Cardiac septum (tissue), 1 donor: ENCODE measurements around the gene KRT6C. TPM values are rescaled to one million over a fixed set of nuclear protein-coding genes. Genes with fewer than 3 reads are reported as not detected.
"Not testable (repeated sequence)": the region's sequence is repeated elsewhere in the genome, so short reads cannot be mapped to it uniquely, and the experiment has no call there.

Experiments used
- DNase-seq: peaks from one replicate; pipeline ENCODE4 v3.0.0-alpha.2; 2020; ENCODE audit warnings: low spot score
- intact Hi-C: fragments of 100-400 bp; cut with DNase I; formaldehyde crosslinking; loops from one replicate; pipeline ENCODE4 v1.14.0; 2022
- total RNA-seq: library from RNA; stranded (reverse); fragmentation: NEBNext Ultra II Directional; extraction: Animal tissue kit (Norgen Biotek cat#: 25700); gene quantifications from one replicate; pipeline ENCODE4 v1.2.1, GENCODE V29; 2021
- donor health status: DM: no; HTN: no; CAD: no.

The KRT6C gene
- total RNA-seq, 1 donor from 2014 or later = not detected

DNA sequence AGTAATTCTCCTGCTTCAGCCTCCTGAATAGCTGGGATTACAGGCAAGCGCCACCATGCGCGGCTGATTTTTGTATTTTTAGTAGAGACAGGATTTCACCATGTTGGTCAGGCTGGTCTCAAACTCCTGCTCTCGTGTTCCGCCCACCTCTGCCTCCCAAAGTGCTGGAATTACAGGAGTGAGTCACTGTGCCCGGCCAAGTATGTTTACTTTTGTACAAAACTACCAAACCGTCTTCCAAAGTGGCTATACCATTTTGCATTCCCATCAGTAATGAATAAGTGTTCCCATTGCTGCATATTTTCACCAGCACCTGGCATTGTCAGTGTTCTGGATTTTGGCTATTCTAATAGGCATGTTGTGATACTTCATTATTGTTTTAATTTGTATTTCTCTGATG, 27.9 kb upstream of the KRT6C start:
- intact Hi-C loops = no loop called here
- DNase-seq = no peak

DNA sequence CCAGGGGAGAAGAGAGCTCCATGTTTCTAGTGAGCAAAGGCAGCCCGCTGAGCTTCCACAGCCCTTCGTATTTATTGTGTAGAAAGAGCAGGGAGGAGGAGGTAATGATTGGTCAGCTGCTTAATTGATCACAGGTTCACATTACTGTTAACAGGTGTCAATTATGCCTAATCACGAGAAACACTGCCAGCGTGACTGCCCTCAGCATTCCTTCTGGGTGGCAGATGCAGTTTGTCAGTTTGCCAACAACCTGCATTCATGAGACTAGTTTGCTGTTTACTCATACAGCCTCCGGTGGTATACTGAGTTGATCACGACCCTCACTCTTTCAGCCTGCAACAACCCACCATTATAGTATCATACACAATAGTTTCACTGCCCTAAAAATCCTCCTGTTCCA, 27.0 kb upstream of the KRT6C start:
- DNase-seq = peak; percentile 57
- intact Hi-C loops = not testable (repeated sequence)

DNA sequence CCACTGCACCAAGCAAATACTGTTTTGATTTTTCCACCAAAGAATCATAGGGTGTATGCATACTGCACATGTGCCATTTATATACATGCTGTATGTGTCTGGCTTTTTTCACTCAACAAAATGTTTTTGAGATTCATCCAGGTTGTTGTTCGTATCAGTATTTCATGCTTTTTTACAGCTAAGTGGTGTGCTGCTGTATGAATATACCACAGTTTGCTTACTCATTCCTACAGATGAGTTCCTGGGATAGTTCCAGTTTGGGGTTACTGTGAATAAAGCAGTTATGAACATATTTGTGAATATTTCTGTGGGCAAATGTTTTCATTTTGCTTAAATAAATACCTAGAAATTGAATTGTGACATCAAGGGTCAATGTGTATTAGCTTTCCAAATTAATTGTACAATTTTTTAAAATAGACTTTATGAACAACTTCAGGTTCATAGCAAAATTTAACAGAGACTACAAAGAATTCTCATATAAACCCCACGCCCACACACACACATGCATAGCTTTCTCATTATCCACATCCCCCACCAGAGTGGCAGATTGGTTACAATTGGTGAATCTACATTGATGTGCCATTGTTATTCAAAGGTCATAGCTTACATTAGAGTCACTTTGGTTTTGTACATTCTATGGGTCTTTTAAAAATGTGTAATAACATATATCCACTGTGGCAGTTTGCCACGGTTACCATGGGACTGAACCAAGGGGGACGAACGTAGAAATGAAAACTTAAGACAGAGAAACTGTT, 26.4 kb upstream of the KRT6C start:
- DNase-seq = no peak
- intact Hi-C loops = no loop called here

DNA sequence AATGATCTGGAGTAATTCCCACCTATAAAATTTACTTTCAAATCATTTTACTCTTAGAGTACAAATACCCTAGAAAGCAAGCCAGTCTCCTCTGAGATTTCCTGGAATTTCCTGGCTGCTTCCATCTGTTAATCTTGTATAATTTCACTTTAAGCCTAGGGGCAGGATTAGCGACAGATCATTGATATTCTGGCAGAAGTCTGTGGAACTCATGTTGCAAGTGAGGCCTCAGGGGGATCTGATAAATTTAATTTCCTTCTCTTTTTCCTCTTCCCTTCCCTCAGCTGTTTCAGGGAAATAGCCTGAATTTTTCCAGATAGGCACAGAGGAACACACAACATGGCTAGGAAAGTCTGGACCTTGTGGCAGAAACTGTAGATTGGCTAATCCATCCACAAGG, 25.3 kb upstream of the KRT6C start:
- intact Hi-C loops = no loop called here
- no peak for DNase-seq

DNA sequence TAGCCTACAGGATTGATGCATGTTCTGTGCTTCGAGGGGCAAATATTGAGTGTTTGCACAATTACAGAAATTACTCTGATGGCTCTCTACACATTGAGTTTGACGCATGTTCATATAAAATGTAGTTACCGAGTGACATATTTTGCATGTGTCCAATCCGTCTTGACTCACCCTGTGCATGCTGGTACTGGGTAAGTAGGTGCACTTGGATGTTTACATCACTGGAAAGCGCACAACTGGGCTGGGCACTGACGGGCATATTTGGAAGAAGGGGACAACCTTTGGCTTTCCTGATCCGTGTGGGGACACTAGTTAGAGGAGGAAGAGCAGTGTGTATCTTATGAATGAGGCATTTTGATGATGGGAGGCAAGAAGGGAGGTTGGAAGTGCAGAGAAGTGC, 24.4 kb upstream of the KRT6C start:
- intact Hi-C loops = no loop called here
- peak; percentile 24 for DNase-seq

DNA sequence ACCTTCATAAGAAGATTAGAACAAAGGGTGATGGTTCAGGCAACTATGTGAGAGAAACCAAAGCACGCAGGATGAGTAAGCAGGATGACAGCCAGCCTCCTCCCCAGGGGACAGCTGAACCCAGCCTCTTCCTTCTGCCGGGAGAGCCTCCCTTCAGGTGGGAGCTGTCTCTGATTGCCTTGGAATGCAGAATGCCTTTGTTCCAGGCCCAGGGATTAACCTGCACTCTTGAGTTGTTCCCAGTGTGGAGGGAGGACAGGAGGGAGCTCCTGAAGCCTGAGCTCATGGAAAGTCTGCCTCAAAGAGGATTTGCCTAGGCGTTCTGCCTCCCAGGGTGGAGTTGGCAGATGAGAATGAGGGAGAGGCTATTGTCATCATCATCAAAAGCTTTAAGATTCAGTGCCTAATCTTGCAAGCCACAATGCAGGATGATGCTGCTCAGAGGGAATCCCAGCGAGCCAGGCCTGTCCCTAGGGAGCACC, 23.0 kb upstream of the KRT6C start:
- intact Hi-C loops = no loop called here
- DNase-seq = no peak

DNA sequence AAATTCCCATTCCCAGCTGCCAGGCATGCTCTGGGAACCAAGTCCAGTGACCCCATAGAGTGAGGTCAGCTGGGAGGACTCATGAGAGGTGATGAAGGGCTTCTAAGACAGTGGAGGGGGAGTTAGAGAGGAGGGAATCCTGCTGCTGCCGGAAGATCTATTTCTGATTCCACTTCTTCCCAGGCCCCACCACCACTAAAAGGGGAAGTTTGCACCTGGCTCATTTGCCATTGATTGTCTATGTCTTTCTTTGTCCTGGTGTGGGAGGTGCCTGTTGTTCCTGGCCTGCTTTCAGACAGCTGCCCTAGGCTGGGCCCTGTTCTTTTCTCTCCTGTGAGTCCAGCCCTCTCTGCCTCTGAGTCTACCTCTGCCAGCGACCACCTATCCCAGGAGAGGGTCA, 22.4 kb upstream of the KRT6C start:
- intact Hi-C loops = no loop called here
- DNase-seq = no peak

DNA sequence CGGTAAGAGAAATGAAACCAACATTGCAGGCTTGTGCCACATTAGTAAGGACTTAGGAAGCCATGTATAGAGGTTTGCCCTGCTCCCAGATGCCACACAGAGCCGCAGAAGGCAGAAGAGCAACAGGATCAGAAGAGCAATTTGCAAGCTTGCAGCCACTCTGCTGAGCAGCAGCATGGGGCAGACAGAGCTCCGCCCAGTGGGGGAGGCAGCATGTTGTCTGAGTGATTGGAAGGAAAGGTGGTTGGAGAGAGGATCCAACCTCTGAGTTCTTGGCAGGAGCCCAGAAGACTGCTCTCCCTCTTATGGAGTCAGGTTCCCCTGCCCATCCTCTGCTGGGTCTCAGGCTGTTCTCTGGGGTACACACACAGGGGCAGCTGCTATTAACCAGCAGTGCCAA, 21.8 kb upstream of the KRT6C start:
- intact Hi-C loops = no loop called here
- DNase-seq = no peak

DNA sequence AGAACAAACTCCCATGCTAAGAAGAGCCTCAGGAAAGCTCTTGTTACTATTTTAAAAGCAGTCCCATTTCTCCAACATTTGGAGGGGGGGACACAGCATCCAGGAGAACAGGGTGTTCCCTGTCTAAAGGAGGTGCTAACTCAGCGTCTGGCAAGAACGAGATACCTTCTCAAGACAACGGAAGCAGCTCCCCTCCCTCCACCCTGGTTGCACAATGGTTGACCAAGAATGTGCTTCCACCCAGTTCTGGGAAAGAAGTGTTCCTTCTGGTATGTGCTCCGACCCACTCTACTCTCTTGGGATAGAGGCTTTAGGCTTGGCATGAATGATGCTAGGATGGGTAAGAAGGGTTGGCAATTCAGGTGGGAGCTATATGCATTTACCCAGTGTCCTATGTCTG, 20.9 kb upstream of the KRT6C start:
- DNase-seq = no peak
- intact Hi-C loops = no loop called here

DNA sequence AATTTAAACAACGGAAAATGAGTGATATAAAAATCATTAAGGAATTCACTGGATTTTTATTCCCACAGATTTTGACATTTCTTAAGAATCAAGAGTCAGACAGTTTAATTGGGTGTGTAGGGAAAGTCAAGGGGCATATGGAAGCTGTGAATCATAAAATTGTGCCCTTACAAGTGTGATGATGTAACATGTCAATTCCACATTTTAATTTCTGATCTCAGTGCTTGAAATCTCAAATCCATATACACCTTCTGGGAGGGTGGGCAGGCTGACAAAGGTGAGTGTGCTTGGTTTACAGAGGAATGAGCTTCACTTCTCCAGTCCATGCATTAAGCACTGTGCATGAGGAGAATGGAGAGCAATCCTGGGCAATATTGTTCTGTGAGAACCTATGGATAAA, 20.5 kb upstream of the KRT6C start:
- no peak for DNase-seq
- intact Hi-C loops = no loop called here

DNA sequence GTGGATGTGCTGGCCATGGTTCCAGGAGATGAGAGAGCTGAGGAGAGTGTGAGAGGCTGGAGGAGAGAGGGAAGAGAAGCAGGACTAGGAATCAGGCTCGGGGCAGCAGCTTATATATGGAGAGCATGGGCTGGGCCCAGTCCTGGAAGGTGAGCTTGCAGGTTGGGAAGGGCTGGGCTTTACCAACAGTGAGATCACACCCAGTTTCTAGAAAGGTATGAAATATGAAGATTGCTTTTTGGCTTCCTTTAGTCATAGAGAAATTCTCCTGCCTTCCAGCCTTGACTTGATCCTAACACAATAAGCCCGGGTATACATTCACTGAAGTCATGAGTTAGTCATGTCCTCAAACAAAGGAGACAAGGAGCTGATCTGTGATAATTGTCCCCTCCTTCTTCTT, 19.6 kb upstream of the KRT6C start, which contains the start of gene KRT6A:
Gene KRT6A (minus strand): TSS at position 86 of the 400 bp plus-strand sequence. CDS start 69 bp downstream, at position 17.
- intact Hi-C loops = no loop called here
- no peak for DNase-seq

DNA sequence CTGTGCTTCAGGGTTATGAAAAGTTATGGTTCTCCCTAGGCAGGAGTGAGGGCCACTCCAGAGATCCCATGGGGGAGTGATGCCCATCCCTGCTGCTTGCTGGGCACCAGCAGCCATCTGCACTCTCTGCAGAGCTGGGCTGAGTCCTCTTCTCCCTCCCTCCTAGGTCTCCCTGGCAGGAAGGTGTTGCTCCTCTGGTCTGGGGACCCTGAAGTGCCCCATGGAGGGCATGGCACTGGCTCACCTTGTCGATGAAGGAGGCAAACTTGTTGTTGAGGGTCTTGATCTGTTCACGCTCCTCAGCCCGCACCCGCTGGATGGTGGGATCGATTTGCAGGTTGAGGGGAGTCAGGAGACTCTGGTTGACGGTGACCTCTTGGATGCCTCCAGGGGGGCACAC, 18.8 kb upstream of the KRT6C start:
- intact Hi-C loops, DNase-seq: not testable (repeated sequence)

DNA sequence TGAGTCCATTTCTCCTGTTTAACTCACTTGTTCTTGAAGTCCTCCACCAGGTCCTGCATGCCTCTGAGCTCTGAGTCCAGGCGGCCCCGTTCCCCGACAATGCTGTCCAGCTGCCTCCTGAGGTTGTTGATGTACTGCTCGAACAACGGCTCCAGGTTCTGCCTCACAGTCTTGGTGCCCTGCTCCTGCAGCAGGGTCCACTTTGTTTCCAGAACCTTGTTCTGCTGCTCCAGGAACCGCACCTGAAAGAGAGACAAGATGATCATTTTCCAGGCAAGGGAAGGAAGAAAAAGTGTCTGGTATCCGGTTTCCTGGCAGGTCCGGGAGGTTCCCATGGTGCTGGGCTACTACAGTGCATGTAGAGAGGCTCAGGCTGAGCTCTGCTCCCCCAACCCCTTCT, 17.9 kb upstream of the KRT6C start:
- intact Hi-C loops, DNase-seq: not testable (repeated sequence)

DNA sequence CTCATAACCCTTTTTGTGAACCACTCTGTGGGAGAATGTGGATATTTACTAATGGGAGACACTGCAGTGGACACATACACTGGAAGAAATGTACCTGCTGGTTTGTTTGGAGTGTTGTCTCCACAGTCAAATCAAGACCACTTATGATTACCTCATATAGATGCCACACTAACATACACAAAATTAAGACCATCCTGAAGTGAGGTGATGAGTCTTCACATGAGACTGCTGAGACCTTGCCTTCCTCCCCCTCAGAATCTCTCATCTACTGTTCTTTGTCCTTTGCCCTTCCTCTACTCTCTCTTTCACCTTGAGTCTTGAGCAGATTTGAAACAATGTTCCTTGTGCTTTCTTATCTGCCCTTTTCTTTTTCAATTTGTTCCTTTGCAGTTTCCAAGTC, 15.1 kb upstream of the KRT6C start:
- DNase-seq = no peak
- intact Hi-C loops = no loop called here

DNA sequence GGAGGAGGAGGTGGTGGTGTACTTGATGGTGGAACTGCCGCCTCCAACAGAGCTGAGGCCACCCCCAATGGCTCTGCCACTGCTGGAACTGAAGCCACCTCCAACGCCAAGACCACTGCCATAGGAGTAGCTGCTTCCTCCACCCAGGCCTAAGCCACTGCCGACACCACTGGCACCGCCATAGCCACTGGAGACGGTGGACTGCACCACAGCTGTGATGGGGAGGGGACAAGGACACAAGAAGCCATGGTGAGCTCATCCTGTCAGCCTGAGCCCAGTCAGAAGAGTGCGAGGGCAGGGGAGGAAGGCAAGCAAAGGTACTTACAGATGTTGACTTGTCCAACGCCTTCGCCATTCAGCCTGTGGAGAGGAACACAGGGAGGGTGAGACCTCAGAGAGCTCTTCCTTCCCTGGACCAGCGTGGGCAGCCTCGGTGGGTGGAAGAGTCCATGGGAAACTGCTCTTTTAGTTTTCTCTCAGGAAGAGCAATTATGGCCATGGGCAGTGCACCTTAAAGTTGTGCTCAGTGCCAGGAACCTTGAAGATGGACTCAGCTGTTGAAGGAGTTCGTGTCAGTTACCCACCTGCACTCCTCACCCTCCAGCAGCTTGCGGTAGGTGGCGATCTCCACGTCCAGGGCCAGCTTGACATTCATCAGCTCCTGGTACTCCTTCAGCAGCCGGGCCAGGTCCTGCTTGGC, 14.3 kb upstream of the KRT6C start:
- not testable (repeated sequence) for DNase-seq

DNA sequence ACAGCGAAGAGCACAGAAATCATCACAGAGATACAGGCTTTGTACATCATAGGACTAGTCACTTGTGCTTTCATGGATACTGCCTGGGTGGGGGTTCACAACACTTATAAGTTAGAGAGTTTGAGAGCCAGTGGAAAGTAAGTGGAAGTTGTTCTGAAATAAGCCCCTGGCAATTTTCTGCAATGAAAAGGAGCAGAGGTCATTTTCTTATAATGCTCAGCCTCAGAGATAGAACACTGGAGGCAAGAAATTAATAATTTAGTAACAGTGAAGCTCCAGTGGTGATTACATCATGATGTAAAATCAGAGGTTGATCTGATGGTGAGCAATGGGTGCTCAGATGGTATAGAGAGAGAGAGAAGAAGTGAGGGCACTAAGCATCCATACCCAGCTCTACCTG, 13.6 kb upstream of the KRT6C start:
- intact Hi-C loops = no loop called here

More for the DNA sequence above, 14.3 kb upstream of the KRT6C start:
- intact Hi-C loops = not testable (repeated sequence)

DNA sequence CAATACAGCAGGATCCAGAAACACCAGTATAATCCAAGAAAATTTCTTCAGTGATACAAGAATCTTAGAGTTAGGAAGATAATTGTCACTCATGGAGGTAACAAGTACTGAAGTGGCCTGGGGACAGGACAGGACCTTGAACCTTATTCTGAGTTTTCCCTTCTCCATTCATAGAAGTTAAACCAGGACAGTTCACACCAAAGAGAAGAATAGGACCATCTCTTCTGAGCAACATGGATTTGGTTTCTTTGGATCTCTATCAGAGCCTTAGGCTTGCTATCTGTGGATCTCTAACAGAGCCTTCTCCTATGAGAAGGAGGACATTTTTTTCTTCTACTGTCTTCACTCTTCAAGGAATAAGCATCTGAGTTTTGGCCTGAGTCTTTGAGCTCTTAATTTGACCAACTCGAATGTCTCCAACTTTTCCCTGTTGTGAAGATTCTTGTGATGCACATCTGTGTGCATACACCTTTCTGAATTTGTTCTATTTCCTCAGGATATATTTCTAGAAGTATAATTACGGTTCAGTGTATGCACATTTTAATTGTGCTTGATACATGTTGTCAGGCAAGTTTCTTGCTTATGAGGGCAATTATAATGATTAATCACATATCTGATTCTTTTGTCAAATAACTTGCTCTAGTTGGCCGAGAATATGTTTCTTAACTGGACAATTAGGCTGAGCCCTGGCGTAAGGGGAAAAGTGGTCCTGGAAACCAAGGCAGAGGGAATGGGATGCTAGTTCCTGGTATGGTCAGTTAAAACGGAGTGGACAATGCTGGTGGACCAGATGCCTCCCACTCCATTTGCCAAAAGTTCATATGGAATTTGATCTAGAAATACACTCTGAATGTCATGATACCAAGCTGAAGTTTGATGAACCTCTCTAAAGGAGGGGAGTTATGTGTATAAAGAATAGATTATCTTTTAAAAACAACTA, 12.8 kb upstream of the KRT6C start:
- intact Hi-C loops = no loop called here
- no peak for DNase-seq

More for the DNA sequence above, 13.6 kb upstream of the KRT6C start:
- DNase-seq = no peak

DNA sequence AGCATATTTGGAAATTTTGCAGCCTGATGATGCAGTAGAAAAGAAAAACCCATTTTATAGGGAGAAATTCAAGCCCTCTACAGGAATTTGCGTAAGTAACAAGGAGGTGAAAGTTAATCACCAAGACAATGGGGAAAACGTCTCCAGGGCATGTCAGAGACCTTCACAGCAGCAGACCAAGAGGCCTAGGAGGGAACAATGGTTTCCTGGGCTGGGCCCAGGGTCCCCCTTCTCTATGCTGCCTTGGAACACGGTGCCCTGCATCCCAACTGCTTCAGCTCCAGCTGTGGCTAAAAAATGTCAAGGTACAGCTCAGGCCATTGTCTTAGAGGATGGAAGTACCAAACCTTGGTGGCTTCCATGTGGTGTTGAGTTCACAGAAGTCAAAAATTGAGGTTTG, 6.5 kb upstream of the KRT6C start:
- DNase-seq = no peak
- intact Hi-C loops = no loop called here

DNA sequence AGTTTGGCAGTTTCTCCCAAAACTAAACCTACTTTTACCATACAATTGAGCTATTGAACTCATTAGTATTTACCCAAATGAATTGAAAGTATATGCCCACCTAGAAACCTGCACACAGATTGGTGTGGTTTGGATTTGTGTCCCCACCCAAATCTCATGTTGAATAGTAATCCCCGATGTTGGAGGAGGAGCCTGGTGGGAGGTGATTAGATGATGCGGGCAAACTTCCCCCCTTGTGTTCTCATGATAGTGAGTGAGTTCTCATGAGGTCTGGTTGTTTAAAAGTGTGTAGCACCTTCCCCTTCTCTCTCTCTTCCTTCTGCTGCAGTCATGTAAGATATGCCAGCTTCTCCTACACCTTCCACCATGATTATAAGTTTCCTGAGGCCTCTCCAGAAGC, 4.0 kb upstream of the KRT6C start:
- intact Hi-C loops = no loop called here
- DNase-seq = no peak

DNA sequence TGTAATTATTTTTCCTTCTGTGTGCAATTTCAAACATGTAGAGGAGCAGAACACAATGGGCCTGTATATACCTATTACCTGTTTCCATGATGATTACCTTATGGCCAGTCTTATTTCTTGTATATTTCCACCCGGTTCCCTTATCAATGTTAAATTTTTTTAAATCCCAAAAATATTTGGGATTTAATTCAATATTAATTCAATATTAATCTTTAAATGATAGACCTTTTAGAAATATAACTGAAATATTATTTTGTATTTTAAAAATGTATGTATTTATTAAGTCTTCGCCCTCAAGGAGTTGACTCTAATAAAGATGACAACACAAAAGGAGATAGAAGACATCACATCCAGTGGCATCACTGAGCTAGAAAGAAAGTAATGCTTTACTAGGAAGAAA, 607 bp upstream of the KRT6C start:
- intact Hi-C loops = no loop called here
- no peak for DNase-seq
